ENCODE measurements around the gene PEAR1. TPM values are rescaled to one million over a fixed set of nuclear protein-coding genes. Genes with fewer than 3 reads are reported as not detected.

Gene PEAR1
- total RNA-seq, 1 experiment from 2014 or later: 10.8 TPM

GRCh38 chr1:156920233-156921052 lies 26.9 kb downstream of the PEAR1 start, which contains the start of gene LRRC71:
LRRC71 (plus strand) TSS chr1:156920632; CDS start chr1:156920804, 172 bp downstream.
- H3K27ac ChIP-seq (ENCODE audit: low read depth, low read length): peak within 1 kb of the TSS; percentile 27; the same call in 1 of the 2 replicates
- no peaks in the 10 kb centered on the region for H4K20me1 ChIP-seq (ENCODE audit: insufficient read depth)
- peaks cover 15 to 30% of the 10 kb centered on the region in 2 experiments for H3K4me1 ChIP-seq (ENCODE audit: control insufficient read depth in 1 of 2, insufficient read depth in 2 of 2, low read length in 2 of 2)
- RAD21 ChIA-PET (ENCODE audit: low non-redundant PET in 1 of 2, low total read pairs in 2 of 2, uncharacterized antibody in 2 of 2, unreplicated experiment in 2 of 2): interaction anchor here in 1 of 2 experiments (1.0 kb wide), 1 partner anchor 28 kb away, joined by 3 read pairs; no protein-coding TSS in a partner anchor
- BruUV-seq (replicated peaks): no TSS peak
- POLR2A ChIA-PET: no interaction called here
- H3K27me3 ChIP-seq (ENCODE audit: insufficient read depth, low read length): peaks cover 20% of the 10 kb centered on the region; the same call in 1 of the 2 replicates
- H2AFZ ChIP-seq (ENCODE audit: low read depth, low read length, poor library complexity, severe bottlenecking): no peak within 1 kb of the TSS
- 0 out of 4 replicates have a peak, but pooled peaks cover 2 to 5% of the 10 kb centered on the region in 2 experiments for H3K36me3 ChIP-seq (ENCODE audit: control insufficient read depth in 1 of 2, insufficient read depth in 2 of 2, low read length in 2 of 2)
- no peak within 1 kb of the TSS for H3K4me3 ChIP-seq (replicated peaks in 1 of 2; ENCODE audit: low read depth in 1 of 2, low read length in 2 of 2)
- DNase-seq (ENCODE audit: low read depth, low spot score) (peak; percentile 49), ATAC-seq (peak; percentile 97)
- H3K9me2 ChIP-seq (ENCODE audit: insufficient read depth): no peaks in the 10 kb centered on the region
- intact Hi-C loops (cut with micrococcal nuclease): loop anchor here (10.0 kb wide), 1 partner anchor 296 kb away; no protein-coding TSS in a partner anchor
- H3K9ac ChIP-seq (ENCODE audit: low read length): peak within 1 kb of the TSS; percentile 6; the same call in 1 of the 2 replicates
- CTCF ChIA-PET: interaction anchor here (0.6 to 2.2 kb wide), 6 partner anchors 10 to 207 kb away, joined by 3 to 9 read pairs (median 4); no protein-coding TSS in a partner anchor
- H3K4me2 ChIP-seq (ENCODE audit: low read length): peak within 1 kb of the TSS; percentile 43
- TF ChIP-seq CTCF (IDR thresholded peaks at IDR 0.05 in 2 of 3, conservative IDR thresholded peaks at IDR 0.05 in 1 of 3; ENCODE audit: borderline replicate concordance in 1 of 3, insufficient read depth in 1 of 3, low read depth in 2 of 3, low read length in 2 of 3) (peak; percentile 85 to 94 (median 93)), MAX (IDR thresholded peaks at IDR 0.05) (peak; percentile 67; the same call in 1 of the 2 replicates), RAD21 (IDR thresholded peaks at IDR 0.05; ENCODE audit: low read depth) (peak; percentile 97), ELF1 (IDR thresholded peaks at IDR 0.05; ENCODE audit: borderline replicate concordance, low read depth) (no peak), SIN3A (IDR thresholded peaks at IDR 0.05; ENCODE audit: low read depth) (no peak), ZNF274 (IDR thresholded peaks at IDR 0.05; ENCODE audit: low read depth, low read length) (no peak), CEBPB (IDR thresholded peaks at IDR 0.05; ENCODE audit: low read depth) (no peak)
- H3K79me2 ChIP-seq (ENCODE audit: insufficient read depth, low read length): no peaks in the 10 kb centered on the region
- no peaks in the 10 kb centered on the region for H3K9me3 ChIP-seq (ENCODE audit: control insufficient read depth in 1 of 2, insufficient read depth in 1 of 2, low read depth in 1 of 2, low read length in 2 of 2)
